ENCODE results near the gene PECR. TPM values are rescaled to one million over a fixed set of nuclear protein-coding genes. Genes with fewer than 3 reads are reported as not detected.

Gene PECR
- total and polyA plus RNA-seq, 10 donors, result 5.0 to 16.9 (median 9.9) TPM

DNA sequence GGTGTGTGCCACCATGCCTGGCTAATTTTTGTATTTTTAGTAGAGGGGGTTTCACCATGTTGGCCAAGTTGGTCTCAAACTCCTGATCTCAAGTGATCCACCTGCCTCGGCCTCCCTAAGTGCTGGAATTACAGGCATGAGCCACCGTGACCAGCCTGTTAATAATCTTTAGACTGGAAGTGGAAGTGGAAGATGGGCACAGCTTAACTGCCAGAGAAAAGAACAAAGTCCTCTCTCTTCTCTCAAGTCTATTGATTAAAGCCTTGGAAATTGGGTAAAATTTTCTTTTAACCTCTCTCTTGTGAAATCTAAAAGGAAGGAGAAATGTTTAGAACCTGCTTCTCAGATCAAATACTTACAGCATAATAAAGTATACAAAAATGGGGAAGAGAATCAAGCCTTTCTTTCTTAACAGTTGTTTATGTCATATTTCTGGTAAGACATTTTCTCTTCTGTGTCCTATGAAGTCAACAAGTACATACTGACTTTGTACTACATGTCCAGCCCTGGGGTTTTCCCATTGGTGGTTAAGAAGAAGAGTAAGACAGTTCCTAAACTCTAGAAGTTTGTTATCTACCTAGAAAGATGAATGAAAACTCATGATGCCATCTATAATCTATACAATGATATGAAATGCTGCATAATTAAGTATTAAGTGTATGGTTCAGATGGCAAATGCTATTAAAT is 4.7 kb upstream of the PECR start:
- TF ChIP-seq POLR2AphosphoS5 (IDR thresholded peaks at IDR 0.05), result no peak
- TF ChIP-seq POLR2A (IDR thresholded peaks at IDR 0.05), result no peak
- TF ChIP-seq, protein P1, sequence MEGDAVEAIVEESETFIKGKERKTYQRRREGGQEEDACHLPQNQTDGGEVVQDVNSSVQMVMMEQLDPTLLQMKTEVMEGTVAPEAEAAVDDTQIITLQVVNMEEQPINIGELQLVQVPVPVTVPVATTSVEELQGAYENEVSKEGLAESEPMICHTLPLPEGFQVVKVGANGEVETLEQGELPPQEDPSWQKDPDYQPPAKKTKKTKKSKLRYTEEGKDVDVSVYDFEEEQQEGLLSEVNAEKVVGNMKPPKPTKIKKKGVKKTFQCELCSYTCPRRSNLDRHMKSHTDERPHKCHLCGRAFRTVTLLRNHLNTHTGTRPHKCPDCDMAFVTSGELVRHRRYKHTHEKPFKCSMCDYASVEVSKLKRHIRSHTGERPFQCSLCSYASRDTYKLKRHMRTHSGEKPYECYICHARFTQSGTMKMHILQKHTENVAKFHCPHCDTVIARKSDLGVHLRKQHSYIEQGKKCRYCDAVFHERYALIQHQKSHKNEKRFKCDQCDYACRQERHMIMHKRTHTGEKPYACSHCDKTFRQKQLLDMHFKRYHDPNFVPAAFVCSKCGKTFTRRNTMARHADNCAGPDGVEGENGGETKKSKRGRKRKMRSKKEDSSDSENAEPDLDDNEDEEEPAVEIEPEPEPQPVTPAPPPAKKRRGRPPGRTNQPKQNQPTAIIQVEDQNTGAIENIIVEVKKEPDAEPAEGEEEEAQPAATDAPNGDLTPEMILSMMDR (IDR thresholded peaks at IDR 0.05 in 8 of 11, conservative IDR thresholded peaks at IDR 0.05 in 3 of 11), result no peak
- Histone ChIP-seq H3K9me3 (no peaks in the 10 kb centered on the region), H3K4me1 (peaks cover 14 to 48% (median 36%) of the 10 kb centered on the region in 6 donors), H3K27me3 (replicated peaks in 1 of 7) (no peaks in the 10 kb centered on the region), H3K36me3 (no peaks in the 10 kb centered on the region), H3K4me3 (no peak overlapping the region), H3K27ac (peak overlapping the region in 1 of 8 donors; percentile 22)
- WGBS, 5 donors, result 92 to 100% (median 95%) methylated on average over 2 of the region's 2 CpGs
- DNase-seq, result no peak
- intact Hi-C loops (cut with DNase I; ENCODE audit: low total_unique reads), result no loop called here

DNA sequence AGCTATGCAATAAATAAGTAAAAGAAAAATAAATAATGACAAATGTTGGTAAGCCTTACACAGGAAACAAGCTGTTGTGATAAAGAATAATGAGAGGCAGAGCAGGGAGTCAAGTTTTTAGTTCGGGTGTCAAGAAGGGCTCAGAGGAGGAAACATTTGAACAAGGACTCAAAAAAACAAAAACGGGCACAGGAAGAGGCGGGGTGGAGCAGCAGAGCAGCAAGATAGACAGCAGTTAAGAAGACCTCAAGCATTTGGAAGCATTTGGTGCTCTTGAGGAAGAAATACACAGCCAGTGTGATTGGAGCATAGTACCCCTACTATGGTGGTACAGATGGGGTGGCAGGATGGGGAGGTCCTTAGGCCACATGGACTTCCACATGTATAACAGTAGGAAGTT is 2.9 kb upstream of the PECR start:
- no peak for DNase-seq
- intact Hi-C loops (cut with DNase I; ENCODE audit: low total_unique reads), result no loop called here
- Histone ChIP-seq H3K4me3 (no peak overlapping the region), H3K36me3 (no peaks in the 10 kb centered on the region), H3K4me1 (peaks cover 17 to 66% (median 49%) of the 10 kb centered on the region in 6 donors), H3K27me3 (replicated peaks in 1 of 7) (no peaks in the 10 kb centered on the region), H3K9me3 (no peaks in the 10 kb centered on the region), H3K27ac (peak overlapping the region in 7 of 8 donors; percentile 10 to 85 (median 57))
- 26 to 35% (median 26%) methylated on average over 3 of the region's 3 CpGs for WGBS, 5 donors
- TF ChIP-seq POLR2A (IDR thresholded peaks at IDR 0.05) (no peak), POLR2AphosphoS5 (IDR thresholded peaks at IDR 0.05) (no peak)
- TF ChIP-seq, protein P1 (IDR thresholded peaks at IDR 0.05 in 8 of 11, conservative IDR thresholded peaks at IDR 0.05 in 3 of 11), result no peak

DNA sequence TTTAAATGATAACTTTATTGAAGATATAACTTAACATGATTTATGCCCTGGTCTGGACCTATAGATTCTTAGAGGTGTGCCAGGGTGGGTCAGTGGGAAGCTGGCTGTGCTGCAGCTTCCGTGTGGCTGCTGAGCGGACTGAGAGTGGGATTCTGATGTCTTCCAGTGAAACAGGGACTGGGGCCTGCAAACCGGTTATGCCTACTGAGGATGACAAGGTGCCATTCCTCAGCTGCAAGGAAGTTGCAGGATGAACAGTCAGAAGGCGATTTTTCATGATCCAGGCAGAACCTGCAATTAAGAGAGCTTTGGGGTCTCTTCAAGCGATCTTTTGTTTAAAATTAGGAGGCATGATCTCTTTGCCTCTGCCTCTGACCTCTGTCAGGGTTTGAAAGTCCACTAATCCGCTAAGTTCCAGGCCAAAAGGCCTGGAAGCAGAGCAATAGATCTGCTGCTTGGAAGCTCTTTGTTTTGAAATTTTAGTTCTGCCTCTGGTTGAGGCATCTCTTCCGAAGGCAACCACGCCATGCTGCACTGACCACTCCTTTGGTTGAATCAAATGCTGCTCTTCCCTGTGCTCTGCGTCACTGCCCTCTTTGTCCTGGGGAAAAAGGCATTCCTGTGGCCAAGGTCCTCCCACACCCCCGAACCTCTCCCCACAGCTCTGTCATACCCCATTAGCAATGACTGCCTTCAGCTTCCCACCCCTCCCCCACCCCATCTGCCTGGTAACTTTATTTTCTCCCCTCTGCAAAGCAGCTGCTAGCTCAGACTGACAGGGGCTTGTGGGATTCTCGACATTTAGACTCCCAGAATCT is 2.1 kb upstream of the PECR start:
- no peaks in the 10 kb centered on the region for H3K9me3 ChIP-seq
- intact Hi-C loops (cut with DNase I; ENCODE audit: low total_unique reads), result no loop called here
- no peak for TF ChIP-seq POLR2AphosphoS5 (IDR thresholded peaks at IDR 0.05)
- no peak for TF ChIP-seq POLR2A (IDR thresholded peaks at IDR 0.05)
- TF ChIP-seq, protein P1 (IDR thresholded peaks at IDR 0.05 in 8 of 11, conservative IDR thresholded peaks at IDR 0.05 in 3 of 11), result no peak
- no peaks in the 10 kb centered on the region for H3K36me3 ChIP-seq
- DNase-seq, result no peak
- peak overlapping the region in 6 of 8 donors; percentile 15 to 85 (median 52) for H3K27ac ChIP-seq
- H3K27me3 ChIP-seq (replicated peaks in 1 of 7), result no peaks in the 10 kb centered on the region
- peaks cover 17 to 75% (median 54%) of the 10 kb centered on the region in 6 donors for H3K4me1 ChIP-seq
- H3K4me3 ChIP-seq, result no peak overlapping the region
- 84 to 89% (median 88%) methylated on average over 11 of the region's 11 CpGs for WGBS, 5 donors

DNA sequence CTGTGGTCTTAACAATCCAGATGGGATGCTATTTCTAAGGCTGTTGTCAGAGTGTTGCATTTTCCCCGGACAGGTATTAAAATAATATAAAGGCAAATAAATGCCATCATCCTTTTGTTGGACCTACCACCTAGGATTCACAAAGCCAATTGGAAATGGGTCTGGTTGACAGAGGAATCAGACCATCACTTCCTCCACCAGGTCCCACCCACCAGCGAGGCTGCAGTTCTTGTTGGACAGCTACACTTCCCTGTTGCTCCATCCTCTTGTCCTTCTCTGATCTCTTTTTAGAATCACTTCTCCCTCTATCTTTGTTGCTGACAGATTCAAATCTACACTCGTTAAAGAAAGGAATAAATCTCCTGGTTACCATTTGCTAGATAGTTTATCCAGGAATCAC is 1.2 kb upstream of the PECR start:
- DNase-seq, result no peak
- TF ChIP-seq, protein P1 (IDR thresholded peaks at IDR 0.05 in 8 of 11, conservative IDR thresholded peaks at IDR 0.05 in 3 of 11), result no peak
- no peak for TF ChIP-seq POLR2AphosphoS5 (IDR thresholded peaks at IDR 0.05)
- no peak for TF ChIP-seq POLR2A (IDR thresholded peaks at IDR 0.05)
- H3K4me1 ChIP-seq, result peaks cover 17 to 83% (median 57%) of the 10 kb centered on the region in 6 donors

More for the DNA sequence above, 1.2 kb upstream of the PECR start:
- 57 to 69% (median 61%) methylated on average over 3 of the region's 3 CpGs for WGBS, 5 donors
- H3K4me3 ChIP-seq, result peak overlapping the region in 3 of 8 donors; percentile 64 to 87 (median 67)
- no peaks in the 10 kb centered on the region for H3K27me3 ChIP-seq (replicated peaks in 1 of 7)
- H3K9me3 ChIP-seq, result no peaks in the 10 kb centered on the region
- H3K27ac ChIP-seq, result peak overlapping the region in 5 of 8 donors; percentile 29 to 86 (median 83)
- intact Hi-C loops (cut with DNase I; ENCODE audit: low total_unique reads), result no loop called here
- no peaks in the 10 kb centered on the region for H3K36me3 ChIP-seq

Data from spleen (tissue), 11 donors.